Mesendoderm (in vitro differentiated cells): Measurements from ENCODE around the gene INPP5E.
A peak's percentile ranks its signal among the peaks of the same experiment; 100 is the strongest.
"Not testable (repeated sequence)": the region's sequence is repeated elsewhere in the genome, so short reads cannot be mapped to it uniquely, and the experiment has no call there.

Experiments
- DNase-seq: peaks from one replicate; pipeline ENCODE4 v3.0.0; 2013
- H2AK5ac ChIP-seq: 2 replicates; pipeline ENCODE4 v1.6.1; 2013; ENCODE audit warnings: low read length, inconsistent platforms
- H2BK120ac ChIP-seq: 2 replicates; pipeline ENCODE4 v1.6.1; 2013; ENCODE audit warnings: low read depth, mild to moderate bottlenecking, low read length, moderate library complexity, mixed read lengths
- H2BK15ac ChIP-seq: replicated peaks from 2 replicates; pipeline ENCODE4 v1.6.1; 2013; ENCODE audit warnings: low read depth, mild to moderate bottlenecking, moderate library complexity
- H2BK5ac ChIP-seq: 2 replicates; pipeline ENCODE4 v1.6.1; 2013; ENCODE audit warnings: low read length, inconsistent platforms
- H3K18ac ChIP-seq: 2 replicates; pipeline ENCODE4 v1.6.1; 2013; ENCODE audit warnings: mild to moderate bottlenecking, low read length, mixed read lengths
- H3K23ac ChIP-seq: one replicate; pipeline ENCODE4 v1.6.1; 2013; ENCODE audit warnings: low read length
- H3K27ac ChIP-seq: 2 replicates; pipeline ENCODE4 v1.5.1; 2013; ENCODE audit warnings: low read depth, mild to moderate bottlenecking, inconsistent platforms, low read length, moderate library complexity
- H3K27me3 ChIP-seq: 2 replicates; pipeline ENCODE4 v1.6.1; 2013; ENCODE audit warnings: low read length, control low read depth, mild to moderate bottlenecking, inconsistent platforms; ENCODE audit not compliant: insufficient read depth, poor library complexity
- H3K36me3 ChIP-seq: 2 replicates; pipeline ENCODE4 v1.6.1; 2013; ENCODE audit warnings: low read length, inconsistent platforms; ENCODE audit not compliant: control insufficient read depth, insufficient read depth
- H3K4ac ChIP-seq: one replicate; pipeline ENCODE4 v1.6.1; 2013; ENCODE audit warnings: low read depth, mild to moderate bottlenecking, low read length, moderate library complexity
- H3K4me1 ChIP-seq: 2 replicates; pipeline ENCODE4 v1.6.1; 2013; ENCODE audit warnings: low read depth, low read length, inconsistent platforms; ENCODE audit not compliant: control insufficient read depth
- H3K4me2 ChIP-seq: 2 replicates; pipeline ENCODE4 v1.6.1; 2013; ENCODE audit warnings: low read length
- H3K4me3 ChIP-seq: 2 replicates; pipeline ENCODE4 v1.5.1; 2013; ENCODE audit warnings: mild to moderate bottlenecking, low read length
- H3K56ac ChIP-seq: one replicate; pipeline ENCODE4 v1.6.1; 2013; ENCODE audit warnings: low read length
- H3K79me1 ChIP-seq: 2 replicates; pipeline ENCODE4 v1.6.1; 2013; ENCODE audit warnings: low read length, inconsistent platforms
- H3K79me2 ChIP-seq: 2 replicates; pipeline ENCODE4 v1.6.1; 2013; ENCODE audit warnings: mild to moderate bottlenecking, low read length; ENCODE audit not compliant: control insufficient read depth, insufficient read depth
- H3K9ac ChIP-seq: 2 replicates; pipeline ENCODE4 v1.6.1; 2013; ENCODE audit warnings: low read length, inconsistent platforms
- H4K5ac ChIP-seq: one replicate; pipeline ENCODE4 v1.6.1; 2013; ENCODE audit warnings: low read length
- H4K8ac ChIP-seq: one replicate; pipeline ENCODE4 v1.6.1; 2013; ENCODE audit warnings: low read depth, mild to moderate bottlenecking, control low read depth, low read length, moderate library complexity
- WGBS: extraction: QIAGEN DNeasy Blood & Tissue Kit; methylation state at CpG from one replicate; pipeline ENCODE4 v1.1.7; 2013; ENCODE audit warnings: low lambda C conversion rate, missing lambda C conversion rate; ENCODE audit not compliant: insufficient coverage; ENCODE audit errors: extremely low coverage; 5-methylcytosine and 5-hydroxymethylcytosine counted together

Gene INPP5E

DNA sequence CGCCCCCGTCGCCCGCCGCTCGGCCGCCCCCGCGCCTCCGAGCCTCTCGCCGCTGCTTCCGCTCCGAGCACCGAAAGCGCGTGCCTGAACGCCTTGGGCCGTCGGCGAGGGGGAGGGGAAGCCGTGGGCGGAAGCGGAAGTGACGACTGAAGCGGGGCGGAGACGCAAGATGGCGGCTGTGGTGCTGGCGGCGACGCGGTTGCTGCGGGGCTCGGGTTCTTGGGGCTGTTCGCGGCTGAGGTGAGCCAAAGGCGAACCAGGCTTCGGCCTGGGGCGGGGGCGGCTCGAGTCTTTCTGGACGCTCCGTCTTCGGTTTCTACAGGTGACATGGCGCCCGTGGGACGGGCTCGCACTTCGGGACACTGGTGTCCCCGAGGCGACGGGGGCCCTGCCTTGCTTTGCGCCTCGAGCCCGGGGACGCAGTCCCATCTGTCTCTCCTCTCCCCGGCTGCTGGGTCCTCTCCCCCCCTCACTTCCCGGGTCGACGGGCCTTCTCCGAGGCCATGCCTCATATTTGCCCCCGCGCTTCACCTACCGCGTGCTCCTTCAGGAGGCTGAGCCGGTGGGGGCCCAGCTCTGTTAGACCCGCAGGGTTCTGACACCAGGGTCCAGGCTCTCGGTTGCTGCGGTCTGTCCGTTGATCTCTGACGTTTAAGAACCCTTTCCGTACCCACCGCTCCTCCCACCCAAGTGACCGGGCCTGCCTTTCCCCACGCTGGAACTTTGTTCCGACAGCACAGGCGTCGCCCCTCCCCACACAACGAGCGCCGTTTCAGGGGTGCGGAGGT is 29.0 kb downstream of the INPP5E start, which contains the start of the genes ENTR1 and PMPCA:
ENTR1 (minus strand) TSS at position 115 of the 788 bp plus-strand sequence. CDS start 217 bp downstream, outside the sequence.
PMPCA (plus strand) TSS at position 159 of the 788 bp plus-strand sequence; CDS start at position 170, 11 bp downstream.
- Histone ChIP-seq H2BK120ac (no peak within 1 kb of the TSS), H3K56ac (peak within 1 kb of the TSS; percentile 95), H3K4me3 (peak within 1 kb of the TSS; percentile 83), H3K79me2 (peaks cover 42% of the 10 kb centered on the region), H3K79me1 (peaks cover 31% of the 10 kb centered on the region), H3K4ac (peak within 1 kb of the TSS; percentile 66), H4K8ac (no peak within 1 kb of the TSS), H3K27me3 (no peaks in the 10 kb centered on the region), H3K9ac (peak within 1 kb of the TSS; percentile 91), H3K4me2 (peak within 1 kb of the TSS; percentile 88), H2AK5ac (no peak within 1 kb of the TSS), H4K5ac (no peak within 1 kb of the TSS), H3K23ac (peak within 1 kb of the TSS; percentile 97), H2BK5ac (peak within 1 kb of the TSS; percentile 55), H3K36me3 (peaks cover 10% of the 10 kb centered on the region), H3K18ac (peak within 1 kb of the TSS; percentile 34), H3K27ac (peak within 1 kb of the TSS; percentile 30), H3K4me1 (peaks cover 5% of the 10 kb centered on the region), H2BK15ac (no peak within 1 kb of the TSS)
- peak; percentile 92 for DNase-seq
- no CpG with 5 or more reads among the region's 83 CpGs for WGBS

DNA sequence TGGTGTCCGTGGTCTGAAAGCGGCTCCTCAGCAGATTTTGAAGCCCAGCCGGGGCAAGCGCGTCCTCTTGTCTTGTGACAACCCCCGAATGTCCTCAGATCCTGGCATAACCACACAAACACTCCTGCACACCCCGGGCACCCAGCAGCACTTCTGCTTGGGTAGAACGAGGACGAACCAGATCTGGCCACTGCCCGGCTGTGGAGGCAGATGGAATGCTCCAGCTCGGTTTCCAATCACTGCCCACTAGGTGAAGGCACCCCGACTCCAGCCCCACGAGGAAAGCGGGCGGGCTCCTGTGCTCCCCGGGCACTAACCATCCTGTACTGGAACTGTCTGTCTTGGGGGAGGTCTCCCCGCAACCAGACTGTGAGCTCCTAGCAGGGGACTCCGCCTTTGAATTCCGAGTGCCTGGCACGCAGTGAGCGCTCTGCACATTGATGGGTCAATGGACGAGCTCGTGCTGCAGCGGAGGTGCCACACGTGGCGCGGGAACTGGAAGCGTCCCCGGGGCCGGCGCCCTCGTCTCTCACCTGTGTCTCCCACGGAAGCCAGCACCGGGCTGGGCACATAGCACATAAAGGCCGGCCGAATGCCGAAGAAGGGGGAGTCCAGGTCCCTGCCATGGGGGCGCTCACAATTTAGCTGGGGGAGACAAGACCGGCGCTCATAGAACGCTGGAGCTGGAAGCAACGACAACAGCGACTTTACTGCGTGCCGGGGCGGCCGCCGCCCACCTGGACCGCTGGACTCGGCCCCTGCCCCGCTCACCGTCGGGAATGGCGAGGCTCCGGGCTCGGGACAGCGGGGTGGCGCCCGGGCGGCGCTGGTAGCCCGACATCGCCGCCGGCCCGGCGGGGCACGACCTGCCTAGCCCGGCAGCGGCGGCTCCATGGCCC is 29.8 kb downstream of the INPP5E start:
- peak overlapping the region; percentile 34 for H3K18ac ChIP-seq
- peak overlapping the region; percentile 97 for H3K23ac ChIP-seq
- peaks cover 10% of the 10 kb centered on the region for H3K36me3 ChIP-seq
- H3K4me1 ChIP-seq: peaks cover 5% of the 10 kb centered on the region
- H3K9ac ChIP-seq: peak overlapping the region; percentile 91
- no peaks in the 10 kb centered on the region for H3K27me3 ChIP-seq
- H2AK5ac ChIP-seq: no peak overlapping the region
- H3K4me3 ChIP-seq: peak overlapping the region; percentile 82
- H2BK5ac ChIP-seq: peak overlapping the region; percentile 55
- no peak overlapping the region for H4K5ac ChIP-seq
- no peak overlapping the region for H2BK120ac ChIP-seq
- peak; percentile 44 for DNase-seq
- H3K4me2 ChIP-seq: peak overlapping the region; percentile 88
- peaks cover 31% of the 10 kb centered on the region for H3K79me1 ChIP-seq
- H4K8ac ChIP-seq: no peak overlapping the region
- no CpG with 5 or more reads among the region's 71 CpGs for WGBS
- H3K27ac ChIP-seq: peak overlapping the region; percentile 30
- H3K4ac ChIP-seq: peak overlapping the region; percentile 66
- H2BK15ac ChIP-seq: no peak overlapping the region
- H3K79me2 ChIP-seq: peaks cover 42% of the 10 kb centered on the region
- H3K56ac ChIP-seq: peak overlapping the region; percentile 95

DNA sequence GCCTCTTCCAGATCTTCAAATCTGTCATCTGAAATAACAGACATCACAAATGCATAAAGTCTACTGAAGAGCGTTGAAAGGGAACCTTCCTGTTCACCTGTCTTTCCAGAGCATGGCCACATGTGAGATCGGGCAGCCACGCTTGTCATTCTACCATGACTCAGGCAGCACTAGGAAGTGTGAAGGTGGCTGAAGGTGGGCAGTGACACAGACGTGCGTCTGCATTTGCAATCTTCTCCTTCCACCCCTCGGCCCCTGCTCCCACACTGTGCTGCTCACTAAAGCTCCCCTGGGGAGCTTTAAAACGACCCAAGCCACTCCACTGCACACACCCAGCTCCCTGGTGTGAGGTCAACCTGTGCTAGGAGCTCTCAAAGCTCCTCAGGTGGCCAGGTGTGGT is 31.7 kb downstream of the INPP5E start:
- Histone ChIP-seq H3K23ac (no peak overlapping the region), H3K4ac (no peak overlapping the region), H3K9ac (no peak overlapping the region), H4K5ac (no peak overlapping the region), H3K4me1 (peaks cover 5% of the 10 kb centered on the region), H3K4me2 (no peak overlapping the region), H3K36me3 (peaks cover 5% of the 10 kb centered on the region), H4K8ac (no peak overlapping the region), H3K27me3 (no peaks in the 10 kb centered on the region), H3K27ac (no peak overlapping the region), H3K4me3 (no peak overlapping the region), H3K18ac (no peak overlapping the region), H2BK120ac (no peak overlapping the region), H2BK5ac (no peak overlapping the region), H3K79me1 (peaks cover 22% of the 10 kb centered on the region), H2AK5ac (no peak overlapping the region), H3K56ac (no peak overlapping the region), H2BK15ac (no peak overlapping the region), H3K79me2 (peaks cover 34% of the 10 kb centered on the region)
- no CpG with 5 or more reads among the region's 7 CpGs for WGBS
- no peak for DNase-seq

DNA sequence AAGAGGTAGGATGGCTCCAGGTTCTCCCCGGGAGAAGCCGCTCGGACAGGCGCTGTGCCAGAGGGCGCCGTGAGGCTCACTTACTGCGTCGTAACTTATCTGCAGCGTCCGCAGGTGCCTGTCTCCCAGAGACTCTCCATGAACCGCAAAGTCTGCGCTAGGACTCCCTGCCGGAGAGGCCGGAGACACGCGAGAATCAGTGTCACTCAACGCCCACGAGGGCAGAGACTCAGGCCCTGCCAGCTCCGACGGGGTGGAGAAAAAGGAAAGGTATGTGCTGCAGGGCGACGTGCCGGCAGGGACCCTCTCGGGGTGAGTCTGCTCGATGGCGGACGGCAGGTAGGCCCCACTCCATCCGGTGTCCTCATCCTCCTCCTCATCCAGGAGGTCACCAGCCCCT is 32.6 kb downstream of the INPP5E start:
- H3K23ac ChIP-seq, H2BK15ac ChIP-seq, H3K4ac ChIP-seq, H4K8ac ChIP-seq, H4K5ac ChIP-seq, H3K4me2 ChIP-seq, H2BK120ac ChIP-seq, H3K36me3 ChIP-seq, DNase-seq, H3K9ac ChIP-seq, H3K27ac ChIP-seq, H2BK5ac ChIP-seq, H3K18ac ChIP-seq, H2AK5ac ChIP-seq, H3K4me3 ChIP-seq, H3K56ac ChIP-seq, H3K4me1 ChIP-seq, H3K27me3 ChIP-seq: not testable (repeated sequence)
- Histone ChIP-seq H3K79me1 (peaks cover 19% of the 10 kb centered on the region), H3K79me2 (peaks cover 29% of the 10 kb centered on the region)
- no CpG with 5 or more reads among the region's 28 CpGs for WGBS

DNA sequence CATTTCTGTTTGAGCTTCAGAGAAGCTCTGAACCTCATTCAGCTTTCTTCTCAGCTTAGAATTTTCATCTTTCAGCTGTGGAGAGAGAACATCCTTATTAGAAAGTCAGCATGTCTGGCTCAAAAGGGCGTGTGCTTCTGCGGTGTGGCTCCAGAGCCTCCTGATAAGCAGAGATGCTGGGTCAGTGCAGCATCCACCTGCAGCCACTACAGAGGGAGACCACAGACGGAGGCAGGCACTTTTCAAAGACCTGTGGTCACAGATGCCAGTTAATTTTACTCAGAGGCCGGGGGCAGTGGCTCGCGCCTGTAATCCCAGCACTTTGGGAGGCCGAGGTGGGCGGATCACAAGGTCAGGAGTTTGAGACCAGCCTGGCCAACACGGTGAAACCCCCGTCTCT is 33.7 kb downstream of the INPP5E start:
- H3K4me2 ChIP-seq: not testable (repeated sequence)
- no CpG with 5 or more reads among the region's 10 CpGs for WGBS

More for the DNA sequence above, 33.7 kb downstream of the INPP5E start:
- H3K18ac ChIP-seq, H3K56ac ChIP-seq, H3K27ac ChIP-seq, H3K4ac ChIP-seq, DNase-seq, H2AK5ac ChIP-seq, H2BK15ac ChIP-seq, H2BK120ac ChIP-seq, H3K4me3 ChIP-seq, H2BK5ac ChIP-seq, H3K9ac ChIP-seq, H3K27me3 ChIP-seq, H3K36me3 ChIP-seq, H4K8ac ChIP-seq, H3K23ac ChIP-seq, H4K5ac ChIP-seq, H3K4me1 ChIP-seq: not testable (repeated sequence)
- H3K79me2 ChIP-seq: peaks cover 18% of the 10 kb centered on the region
- H3K79me1 ChIP-seq: peaks cover 11% of the 10 kb centered on the region
